ENCODE results near the gene ETV5. TPM values are rescaled to one million over a fixed set of nuclear protein-coding genes. Genes with fewer than 3 reads are reported as not detected.

ETV5 gene
- total and polyA plus RNA-seq, 5 donors from 2014 or later = 0.40 TPM; not detected in 4

DNA sequence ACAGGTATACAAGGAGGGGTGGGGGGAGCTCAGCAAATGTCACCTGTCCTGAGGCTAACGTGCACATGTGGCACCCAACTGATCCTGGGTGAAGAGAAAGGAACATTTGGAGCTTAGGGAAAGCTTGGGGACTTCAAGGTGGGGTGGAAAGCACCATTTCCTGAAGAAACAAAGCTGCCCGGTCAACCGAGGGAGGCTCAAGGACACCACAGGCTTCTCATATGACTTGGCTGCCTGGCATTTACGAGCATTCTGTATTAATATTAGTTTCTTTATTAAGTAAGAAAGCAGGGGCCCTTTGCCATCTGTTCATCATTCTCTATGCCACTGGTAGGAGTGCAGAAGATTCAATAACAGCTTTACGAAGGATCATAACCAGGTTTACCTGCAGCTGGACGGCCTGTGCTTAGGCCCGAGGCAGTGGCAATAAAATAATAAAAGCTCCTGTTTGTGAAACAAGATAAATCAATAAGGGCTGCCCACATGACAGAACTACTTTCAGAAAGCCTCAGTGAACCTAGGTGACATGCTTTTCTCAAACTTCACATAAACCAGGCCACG, 54.0 kb downstream of the ETV5 start:
- Mint-ChIP-seq H3K9me3 (no peaks in the 10 kb centered on the region), H3K27ac (no peak overlapping the region), H3K36me3 (peaks cover 4% of the 10 kb centered on the region), H3K4me3 (no peak overlapping the region), H3K27me3 (peaks cover 19% of the 10 kb centered on the region), H3K4me1 (peaks cover 0 to 1% (median under 1%) of the 10 kb centered on the region in 4 donors)
- no peak overlapping the region for H3K27ac ChIP-seq (ENCODE audit: insufficient read depth, low read length, poor library complexity, severe bottlenecking)
- no peak overlapping the region for H3K4me3 ChIP-seq (ENCODE audit: low read depth, low read length)
- ATAC-seq (ENCODE audit: low read depth in 2 of 2) (no peak), DNase-seq (no peak)
- no peaks in the 10 kb centered on the region for H3K36me3 ChIP-seq (ENCODE audit: control insufficient read depth, insufficient read depth, low read length)
- peaks cover 20% of the 10 kb centered on the region for H3K27me3 ChIP-seq (ENCODE audit: control insufficient read depth, insufficient read depth, low read length)
- no peaks in the 10 kb centered on the region for H3K4me1 ChIP-seq (ENCODE audit: control insufficient read depth, insufficient read depth, low read length, poor library complexity, severe bottlenecking)
- no peaks in the 10 kb centered on the region for H3K9me3 ChIP-seq (ENCODE audit: control insufficient read depth in 2 of 2, low read length in 2 of 2)

DNA sequence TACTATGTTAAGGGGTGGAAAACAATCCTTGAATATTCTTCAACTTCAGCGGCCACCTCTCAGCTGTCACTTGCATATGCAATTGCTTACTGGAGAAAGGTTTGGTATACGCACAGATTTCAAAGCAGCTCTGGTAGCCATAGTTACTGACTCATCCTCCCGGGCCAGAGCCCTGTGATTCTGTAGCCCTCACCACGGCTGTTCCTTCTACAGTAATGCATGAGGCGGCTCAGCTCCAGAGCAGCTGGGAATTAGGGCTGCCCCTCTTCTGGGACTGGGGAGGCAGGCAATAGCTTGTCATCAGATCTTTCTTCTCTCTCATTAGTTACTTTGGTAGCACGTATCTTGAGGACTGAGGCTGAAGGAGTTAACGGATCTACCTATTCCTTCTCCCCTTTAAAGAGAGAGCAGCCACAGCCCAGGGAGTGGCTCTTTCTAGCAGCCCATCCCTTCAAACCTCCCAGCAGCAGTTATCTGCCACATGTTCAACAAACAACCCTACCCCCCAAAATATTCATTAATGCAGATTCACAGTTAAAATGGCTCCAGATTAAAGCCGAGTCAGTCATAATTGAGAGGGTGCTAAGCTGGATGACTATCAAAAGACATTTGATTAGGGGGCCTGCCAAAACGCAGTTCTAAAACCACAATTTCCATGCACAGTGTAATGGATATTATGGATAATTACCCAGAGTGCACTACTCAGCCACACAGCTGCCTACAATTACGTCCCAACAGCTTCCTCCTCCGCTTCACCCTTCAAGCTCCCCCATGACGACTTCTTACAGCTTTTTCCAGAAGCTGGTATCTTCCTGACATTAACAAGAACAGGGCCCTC, 54.7 kb downstream of the ETV5 start:
- no peak overlapping the region for H3K27ac Mint-ChIP-seq
- no peak for ATAC-seq (ENCODE audit: low read depth in 2 of 2)
- Histone ChIP-seq H3K9me3 (ENCODE audit: control insufficient read depth in 2 of 2, low read length in 2 of 2) (no peaks in the 10 kb centered on the region), H3K27ac (ENCODE audit: insufficient read depth, low read length, poor library complexity, severe bottlenecking) (no peak overlapping the region), H3K36me3 (ENCODE audit: control insufficient read depth, insufficient read depth, low read length) (no peaks in the 10 kb centered on the region), H3K4me3 (ENCODE audit: low read depth, low read length) (no peak overlapping the region), H3K4me1 (ENCODE audit: control insufficient read depth, insufficient read depth, low read length, poor library complexity, severe bottlenecking) (no peaks in the 10 kb centered on the region), H3K27me3 (ENCODE audit: control insufficient read depth, insufficient read depth, low read length) (peaks cover 20% of the 10 kb centered on the region)
- H3K36me3 Mint-ChIP-seq = peaks cover 4% of the 10 kb centered on the region
- H3K4me1 Mint-ChIP-seq = no peaks in the 10 kb centered on the region
- no peak overlapping the region for H3K4me3 Mint-ChIP-seq
- peaks cover 19% of the 10 kb centered on the region for H3K27me3 Mint-ChIP-seq
- no peaks in the 10 kb centered on the region for H3K9me3 Mint-ChIP-seq
- no peak for DNase-seq

DNA sequence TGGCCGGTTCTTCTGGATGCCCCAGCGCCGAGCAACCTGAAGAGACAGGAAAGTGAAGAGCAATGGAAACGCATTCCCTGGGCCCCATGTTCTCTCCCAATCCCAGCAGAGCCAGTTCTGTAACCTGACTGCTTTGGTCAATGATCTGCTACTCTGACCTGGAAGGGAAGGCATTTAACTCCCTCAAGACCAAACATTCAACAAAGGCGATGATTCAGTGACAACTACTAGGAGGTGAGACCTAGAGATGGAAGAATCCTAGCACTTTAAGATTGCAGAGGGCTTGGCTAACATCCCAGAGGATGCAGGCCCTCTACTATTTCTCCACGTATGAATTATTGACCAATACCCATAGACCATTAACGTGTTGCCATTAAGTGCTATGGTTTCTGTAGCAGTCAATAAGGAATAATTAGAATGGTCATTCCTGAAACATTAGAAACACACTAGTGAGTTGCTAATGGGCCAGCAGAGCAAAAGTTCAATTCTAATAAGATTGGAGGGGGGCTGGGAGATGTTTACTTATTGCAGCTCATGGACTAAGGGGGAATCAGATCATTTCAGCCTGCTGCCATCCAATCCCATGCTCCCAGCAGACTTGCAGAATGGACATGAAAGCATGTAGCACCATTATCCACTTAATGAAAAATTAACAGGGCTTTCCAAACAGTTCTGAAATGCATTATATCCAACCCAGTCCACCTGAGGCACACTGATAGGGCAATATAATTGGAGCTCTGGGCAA, 56.6 kb downstream of the ETV5 start:
- H3K27ac ChIP-seq (ENCODE audit: insufficient read depth, low read length, poor library complexity, severe bottlenecking) = no peak overlapping the region
- Mint-ChIP-seq H3K36me3 (peaks cover 4% of the 10 kb centered on the region), H3K9me3 (no peaks in the 10 kb centered on the region), H3K4me1 (no peaks in the 10 kb centered on the region), H3K27ac (no peak overlapping the region), H3K4me3 (no peak overlapping the region), H3K27me3 (peaks cover 10% of the 10 kb centered on the region)
- no peaks in the 10 kb centered on the region for H3K36me3 ChIP-seq (ENCODE audit: control insufficient read depth, insufficient read depth, low read length)
- DNase-seq = no peak
- H3K4me3 ChIP-seq (ENCODE audit: low read depth, low read length) = no peak overlapping the region
- H3K27me3 ChIP-seq (ENCODE audit: control insufficient read depth, insufficient read depth, low read length) = peaks cover 15% of the 10 kb centered on the region
- no peak for ATAC-seq (ENCODE audit: low read depth in 2 of 2)
- no peaks in the 10 kb centered on the region for H3K4me1 ChIP-seq (ENCODE audit: control insufficient read depth, insufficient read depth, low read length, poor library complexity, severe bottlenecking)
- H3K9me3 ChIP-seq (ENCODE audit: control insufficient read depth in 2 of 2, low read length in 2 of 2) = no peaks in the 10 kb centered on the region

DNA sequence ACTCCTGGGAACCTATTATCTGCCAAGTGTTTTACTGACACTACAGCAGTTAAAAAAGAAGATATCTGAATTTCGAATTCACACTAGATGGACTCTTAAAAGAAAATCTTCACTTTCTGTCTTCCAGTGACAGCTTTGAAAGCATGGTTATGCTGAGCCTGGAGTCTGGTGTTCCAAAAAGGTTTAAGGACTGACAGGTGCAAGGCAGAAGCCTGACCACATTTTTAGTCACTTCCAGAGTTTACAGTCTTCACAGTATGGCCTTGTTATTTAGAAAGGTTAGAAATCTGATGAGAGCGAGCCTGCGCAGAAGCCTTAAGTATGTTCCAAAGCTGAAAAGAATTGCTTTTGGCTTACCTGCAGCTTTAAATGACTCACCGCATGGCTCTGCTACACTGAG, 59.9 kb downstream of the ETV5 start:
- Histone ChIP-seq H3K4me3 (ENCODE audit: low read depth, low read length) (no peak overlapping the region), H3K4me1 (ENCODE audit: control insufficient read depth, insufficient read depth, low read length, poor library complexity, severe bottlenecking) (no peaks in the 10 kb centered on the region), H3K36me3 (ENCODE audit: control insufficient read depth, insufficient read depth, low read length) (no peaks in the 10 kb centered on the region), H3K9me3 (ENCODE audit: control insufficient read depth in 2 of 2, low read length in 2 of 2) (no peaks in the 10 kb centered on the region), H3K27me3 (ENCODE audit: control insufficient read depth, insufficient read depth, low read length) (peaks cover 13% of the 10 kb centered on the region), H3K27ac (ENCODE audit: insufficient read depth, low read length, poor library complexity, severe bottlenecking) (no peak overlapping the region)
- Mint-ChIP-seq H3K36me3 (peaks cover 4% of the 10 kb centered on the region), H3K27ac (no peak overlapping the region), H3K27me3 (peaks cover 18% of the 10 kb centered on the region), H3K4me1 (no peaks in the 10 kb centered on the region), H3K9me3 (no peaks in the 10 kb centered on the region), H3K4me3 (no peak overlapping the region)
- ATAC-seq (ENCODE audit: low read depth in 2 of 2) (no peak), DNase-seq (no peak)

DNA sequence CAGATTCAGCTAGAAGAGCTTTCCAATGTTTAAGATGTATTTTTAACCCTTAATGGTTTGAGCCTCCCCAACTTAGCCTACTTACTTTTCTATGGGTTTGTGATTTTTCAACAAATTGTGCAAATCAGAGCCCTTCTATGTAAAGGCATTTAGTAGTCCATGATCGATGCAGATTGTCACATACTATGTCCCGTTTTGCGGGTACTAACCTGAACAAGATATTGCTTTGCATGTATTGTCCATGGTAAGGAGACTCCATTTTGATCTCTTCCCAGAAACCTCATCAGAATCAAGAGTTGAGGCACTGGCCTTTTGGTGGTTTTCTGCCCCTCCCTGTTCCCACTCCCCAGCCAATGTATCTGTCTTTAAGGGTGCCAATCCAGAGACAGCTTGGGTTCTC, 60.8 kb downstream of the ETV5 start:
- H3K36me3 ChIP-seq (ENCODE audit: control insufficient read depth, insufficient read depth, low read length) = no peaks in the 10 kb centered on the region
- peaks cover 22% of the 10 kb centered on the region for H3K27me3 Mint-ChIP-seq
- DNase-seq (no peak), ATAC-seq (ENCODE audit: low read depth in 2 of 2) (no peak)
- H3K27me3 ChIP-seq (ENCODE audit: control insufficient read depth, insufficient read depth, low read length) = peaks cover 13% of the 10 kb centered on the region
- H3K4me3 Mint-ChIP-seq = no peak overlapping the region
- no peaks in the 10 kb centered on the region for H3K9me3 ChIP-seq (ENCODE audit: control insufficient read depth in 2 of 2, low read length in 2 of 2)
- no peaks in the 10 kb centered on the region for H3K9me3 Mint-ChIP-seq
- H3K27ac Mint-ChIP-seq = no peak overlapping the region
- H3K4me3 ChIP-seq (ENCODE audit: low read depth, low read length) = no peak overlapping the region
- no peak overlapping the region for H3K27ac ChIP-seq (ENCODE audit: insufficient read depth, low read length, poor library complexity, severe bottlenecking)
- H3K4me1 ChIP-seq (ENCODE audit: control insufficient read depth, insufficient read depth, low read length, poor library complexity, severe bottlenecking) = no peaks in the 10 kb centered on the region
- H3K4me1 Mint-ChIP-seq = no peaks in the 10 kb centered on the region
- H3K36me3 Mint-ChIP-seq = peaks cover 4% of the 10 kb centered on the region

DNA sequence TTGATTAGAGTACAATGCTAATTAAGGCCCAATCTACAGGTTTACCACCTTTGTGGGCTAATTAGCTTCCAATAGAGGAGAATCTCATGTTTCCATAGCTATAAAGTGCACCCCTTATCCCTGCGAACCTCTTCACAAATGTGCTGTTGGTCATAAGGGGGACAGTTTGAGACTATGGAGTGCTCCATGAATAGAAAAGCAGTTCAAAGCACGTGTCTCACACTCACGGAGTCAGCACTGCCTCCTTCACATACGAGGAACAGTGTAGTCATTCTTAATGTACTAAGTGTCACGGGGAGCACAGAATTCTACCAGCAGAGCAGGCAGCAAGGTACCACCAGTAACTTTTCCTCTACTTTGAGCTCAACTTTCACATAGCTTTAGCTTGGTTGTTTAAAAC, 62.1 kb downstream of the ETV5 start:
- Histone ChIP-seq H3K9me3 (ENCODE audit: control insufficient read depth in 2 of 2, low read length in 2 of 2) (no peaks in the 10 kb centered on the region), H3K27me3 (ENCODE audit: control insufficient read depth, insufficient read depth, low read length) (peaks cover 6% of the 10 kb centered on the region), H3K36me3 (ENCODE audit: control insufficient read depth, insufficient read depth, low read length) (no peaks in the 10 kb centered on the region), H3K27ac (ENCODE audit: insufficient read depth, low read length, poor library complexity, severe bottlenecking) (no peak overlapping the region), H3K4me3 (ENCODE audit: low read depth, low read length) (no peak overlapping the region), H3K4me1 (ENCODE audit: control insufficient read depth, insufficient read depth, low read length, poor library complexity, severe bottlenecking) (no peaks in the 10 kb centered on the region)
- peaks cover 33% of the 10 kb centered on the region for H3K27me3 Mint-ChIP-seq
- H3K27ac Mint-ChIP-seq = no peak overlapping the region
- ATAC-seq (ENCODE audit: low read depth in 2 of 2) = no peak
- H3K4me3 Mint-ChIP-seq = no peak overlapping the region
- H3K36me3 Mint-ChIP-seq = peaks cover 4% of the 10 kb centered on the region
- H3K4me1 Mint-ChIP-seq = no peaks in the 10 kb centered on the region
- DNase-seq = no peak
- peaks cover 0 to 1% (median 0%) of the 10 kb centered on the region in 7 donors for H3K9me3 Mint-ChIP-seq

DNA sequence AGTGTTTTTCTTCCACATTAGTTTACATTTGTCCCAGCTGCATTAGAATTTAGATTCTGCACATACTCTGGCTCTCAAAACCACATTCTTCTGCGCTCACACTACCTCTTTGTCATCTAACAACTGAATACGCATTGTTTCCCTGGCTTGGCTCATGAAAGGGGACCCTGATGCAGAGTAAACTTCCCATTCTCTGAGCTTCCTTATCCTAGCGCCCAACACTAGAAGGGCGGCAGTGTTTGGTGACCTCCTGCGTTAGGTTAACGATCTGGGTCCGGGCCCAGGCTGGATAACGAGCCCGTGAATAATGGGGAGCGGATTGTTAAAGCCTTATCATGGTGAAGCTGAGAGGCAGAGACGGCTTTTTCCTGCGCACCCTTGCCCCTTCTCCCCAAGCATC, 63.9 kb downstream of the ETV5 start:
- Mint-ChIP-seq H3K9me3 (peaks cover 0 to 3% (median 0%) of the 10 kb centered on the region in 7 donors), H3K27me3 (peaks cover 23% of the 10 kb centered on the region), H3K27ac (no peak overlapping the region), H3K36me3 (no peaks in the 10 kb centered on the region), H3K4me3 (no peak overlapping the region), H3K4me1 (no peaks in the 10 kb centered on the region)
- no peaks in the 10 kb centered on the region for H3K4me1 ChIP-seq (ENCODE audit: control insufficient read depth, insufficient read depth, low read length, poor library complexity, severe bottlenecking)
- no peaks in the 10 kb centered on the region for H3K27me3 ChIP-seq (ENCODE audit: control insufficient read depth, insufficient read depth, low read length)
- DNase-seq = no peak
- no peak overlapping the region for H3K4me3 ChIP-seq (ENCODE audit: low read depth, low read length)
- H3K9me3 ChIP-seq (ENCODE audit: control insufficient read depth in 2 of 2, low read length in 2 of 2) = no peaks in the 10 kb centered on the region
- no peak for ATAC-seq (ENCODE audit: low read depth in 2 of 2)
- H3K27ac ChIP-seq (ENCODE audit: insufficient read depth, low read length, poor library complexity, severe bottlenecking) = no peak overlapping the region
- no peaks in the 10 kb centered on the region for H3K36me3 ChIP-seq (ENCODE audit: control insufficient read depth, insufficient read depth, low read length)
